SKM-1 (cell line): Measurements from ENCODE around the gene CCDC124.
"Not testable (repeated sequence)": the region's sequence is repeated elsewhere in the genome, so short reads cannot be mapped to it uniquely, and the experiment has no call there.

ENCODE experiments used
- DNase-seq: peaks from one replicate; lab custom pipeline; 2025; ENCODE audit not compliant: unreplicated experiment; lab: John Stamatoyannopoulos, UW

The CCDC124 gene

GRCh38 chr19:17977488-17977887, 44.7 kb downstream of the CCDC124 start:
- DNase-seq, result no peak

- no peak for DNase-seq
Observed at GRCh38 chr19:17981611-17982010, 48.8 kb downstream of the CCDC124 start.

GRCh38 chr19:17982430-17982829, 49.6 kb downstream of the CCDC124 start:
- no peak for DNase-seq

- DNase-seq, result no peak
Observed at GRCh38 chr19:17985037-17985818, 52.4 kb downstream of the CCDC124 start.

GRCh38 chr19:17986569-17986968, 53.8 kb downstream of the CCDC124 start:
- not testable (repeated sequence) for DNase-seq

- DNase-seq, result no peak
Observed at GRCh38 chr19:17988161-17988560, 55.3 kb downstream of the CCDC124 start.

- no peak for DNase-seq
Observed at GRCh38 chr19:17989425-17990094, 56.7 kb downstream of the CCDC124 start.

- no peak for DNase-seq
Observed at GRCh38 chr19:17993076-17993813, 60.4 kb downstream of the CCDC124 start.
